ENCODE results near the gene RLIM.
"Not testable (repeated sequence)": the region's sequence is repeated elsewhere in the genome, so short reads cannot be mapped to it uniquely, and the experiment has no call there.

RLIM gene

DNA sequence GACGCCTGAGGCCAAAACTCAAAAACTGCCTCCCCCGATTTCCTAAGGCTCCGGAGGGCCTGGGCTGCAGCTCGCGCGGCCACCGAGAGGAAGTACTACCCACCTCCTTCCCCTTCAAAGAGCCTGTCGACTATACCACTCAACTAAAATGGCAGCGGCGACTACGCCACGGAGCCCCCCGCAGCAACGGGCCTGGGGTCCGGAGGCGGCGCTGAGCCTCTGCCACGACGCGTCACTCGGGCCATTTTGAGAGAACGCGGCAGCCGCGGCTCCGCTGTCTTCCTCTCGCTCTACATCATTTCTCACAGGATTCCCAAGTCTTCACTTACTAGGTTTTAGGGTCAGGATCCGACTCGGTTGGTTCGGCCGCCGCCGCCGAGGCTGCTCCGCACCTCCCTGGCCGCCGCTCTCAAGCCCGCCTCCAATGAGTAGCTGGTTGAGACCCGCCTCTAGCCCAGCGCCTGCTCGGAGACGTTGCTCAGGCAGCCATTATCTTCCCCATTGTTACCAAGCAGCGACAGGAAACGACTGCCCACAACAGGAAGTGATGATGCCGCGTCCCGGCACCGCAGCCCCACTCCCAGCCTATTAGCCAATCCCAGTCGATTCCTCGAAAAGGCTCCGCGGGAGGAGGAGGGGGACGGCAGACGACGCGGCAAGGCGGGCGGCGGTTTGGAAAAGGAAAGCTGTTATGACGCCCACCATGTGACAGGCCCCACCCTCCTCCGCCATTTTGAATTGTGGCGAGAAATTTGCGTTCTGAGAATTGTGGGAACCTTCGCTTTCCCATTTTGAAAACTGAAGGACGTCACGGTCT lies at the start of gene RLIM:
Gene RLIM, minus strand, starts transcription at position 532 of the 817 bp plus-strand sequence. CDS start 18,647 bp downstream, outside the sequence.
- H3K36me3 ChIP-seq: no peaks in the 10 kb centered on the region
- no peaks in the 10 kb centered on the region for H3K4me1 ChIP-seq
- DNase-seq: peak; percentile 93 to 97
- peak within 1 kb of the TSS; percentile 93 to 98 for H3K27ac ChIP-seq
- TF ChIP-seq, protein P1, sequence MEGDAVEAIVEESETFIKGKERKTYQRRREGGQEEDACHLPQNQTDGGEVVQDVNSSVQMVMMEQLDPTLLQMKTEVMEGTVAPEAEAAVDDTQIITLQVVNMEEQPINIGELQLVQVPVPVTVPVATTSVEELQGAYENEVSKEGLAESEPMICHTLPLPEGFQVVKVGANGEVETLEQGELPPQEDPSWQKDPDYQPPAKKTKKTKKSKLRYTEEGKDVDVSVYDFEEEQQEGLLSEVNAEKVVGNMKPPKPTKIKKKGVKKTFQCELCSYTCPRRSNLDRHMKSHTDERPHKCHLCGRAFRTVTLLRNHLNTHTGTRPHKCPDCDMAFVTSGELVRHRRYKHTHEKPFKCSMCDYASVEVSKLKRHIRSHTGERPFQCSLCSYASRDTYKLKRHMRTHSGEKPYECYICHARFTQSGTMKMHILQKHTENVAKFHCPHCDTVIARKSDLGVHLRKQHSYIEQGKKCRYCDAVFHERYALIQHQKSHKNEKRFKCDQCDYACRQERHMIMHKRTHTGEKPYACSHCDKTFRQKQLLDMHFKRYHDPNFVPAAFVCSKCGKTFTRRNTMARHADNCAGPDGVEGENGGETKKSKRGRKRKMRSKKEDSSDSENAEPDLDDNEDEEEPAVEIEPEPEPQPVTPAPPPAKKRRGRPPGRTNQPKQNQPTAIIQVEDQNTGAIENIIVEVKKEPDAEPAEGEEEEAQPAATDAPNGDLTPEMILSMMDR (IDR thresholded peaks at IDR 0.05): no peak
- intact Hi-C loops (cut with DNase I; ENCODE audit: low total_unique reads): no loop called here
- H3K9me3 ChIP-seq: no peaks in the 10 kb centered on the region
- peak within 1 kb of the TSS; percentile 85 to 87 for H3K4me3 ChIP-seq
- H3K27me3 ChIP-seq: no peaks in the 10 kb centered on the region

DNA sequence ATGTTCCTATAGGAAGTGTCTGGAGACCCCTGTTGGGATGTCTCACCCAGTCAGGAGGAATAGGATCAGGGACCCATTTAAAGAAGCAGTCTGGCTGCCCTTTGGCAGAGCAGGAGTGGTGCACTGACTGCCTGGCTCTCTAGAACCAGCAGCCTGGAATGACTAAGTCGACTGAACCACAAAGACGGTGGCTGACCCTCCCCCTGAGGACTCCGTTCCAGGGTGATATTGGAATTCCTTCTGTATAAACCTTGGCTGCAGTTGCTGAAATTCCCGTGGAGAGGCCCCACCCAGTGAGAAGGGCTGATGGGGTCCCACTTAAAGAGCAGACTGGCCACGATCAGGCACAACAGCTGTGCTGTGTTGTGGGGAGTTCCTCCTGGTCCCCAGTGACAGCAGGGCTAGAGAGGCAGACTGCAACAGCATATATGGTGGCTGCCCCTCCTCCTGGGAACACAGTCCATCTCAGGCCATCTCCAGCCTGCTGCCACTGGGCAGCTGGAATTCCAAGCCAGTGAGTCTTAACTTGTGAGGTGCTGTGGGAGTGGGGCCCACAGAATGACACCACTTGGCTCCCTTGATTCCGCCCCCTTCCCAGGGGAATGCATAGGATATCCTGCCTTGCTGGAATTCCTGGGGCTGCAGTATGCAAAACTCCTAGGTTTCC lies 41.8 kb upstream of the RLIM start:
- Histone ChIP-seq H3K27ac (no peak overlapping the region), H3K4me3 (no peak overlapping the region), H3K9me3 (no peaks in the 10 kb centered on the region), H3K4me1 (no peaks in the 10 kb centered on the region), H3K27me3 (no peaks in the 10 kb centered on the region), H3K36me3 (no peaks in the 10 kb centered on the region)
- TF ChIP-seq, protein P1 (IDR thresholded peaks at IDR 0.05): no peak
- intact Hi-C loops (cut with DNase I; ENCODE audit: low total_unique reads): no loop called here
- no peak for DNase-seq

DNA sequence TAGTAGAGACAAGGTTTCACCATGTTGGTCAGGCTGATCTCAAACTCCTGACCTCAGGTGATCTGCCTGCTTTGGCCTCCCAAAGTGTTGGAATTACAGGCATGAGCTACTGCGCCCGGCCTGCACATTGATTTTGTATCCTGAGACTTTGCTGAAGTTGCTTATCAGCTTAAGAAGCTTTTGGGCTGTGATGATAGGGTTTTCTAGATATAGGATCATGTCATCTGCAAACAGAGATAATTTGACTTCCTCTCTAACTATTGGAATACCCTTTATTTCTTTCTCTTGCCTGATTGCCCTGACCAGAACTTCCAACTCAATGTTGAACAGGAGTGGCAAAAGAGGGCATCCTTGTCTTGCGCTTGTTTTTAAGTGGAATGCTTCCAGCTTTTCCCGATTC lies 40.5 kb upstream of the RLIM start:
- H3K27me3 ChIP-seq; H3K27ac ChIP-seq; intact Hi-C loops (cut with DNase I; ENCODE audit: low total_unique reads); H3K4me1 ChIP-seq; H3K4me3 ChIP-seq; H3K36me3 ChIP-seq; H3K9me3 ChIP-seq; DNase-seq: not testable (repeated sequence)

DNA sequence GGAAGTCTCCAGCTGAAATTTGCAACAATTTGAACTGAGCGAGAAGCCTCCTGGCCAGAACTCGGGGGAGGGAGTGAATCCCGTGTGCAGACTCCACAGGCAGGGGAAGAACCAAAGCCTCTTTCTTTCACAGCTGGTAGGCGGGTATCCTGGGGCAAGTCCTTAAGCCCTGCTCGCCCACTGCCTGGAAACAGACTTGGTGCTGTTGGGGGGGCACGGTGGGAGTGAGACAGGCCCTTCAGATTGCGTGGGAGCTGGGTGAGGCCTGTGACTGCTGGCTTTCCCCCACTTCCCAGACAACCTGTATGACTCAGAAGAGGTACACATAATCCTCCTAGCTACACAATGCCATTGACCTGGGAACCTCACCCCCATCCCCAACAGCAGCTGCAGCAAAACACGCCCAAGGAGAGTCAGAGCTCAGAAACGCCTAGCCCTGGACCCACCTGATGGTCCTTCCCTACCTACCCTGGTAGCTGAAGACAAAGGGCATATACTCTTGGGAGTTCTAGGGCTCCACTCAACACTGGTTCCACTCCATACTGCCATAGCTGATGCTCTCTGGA lies 22.4 kb upstream of the RLIM start:
- H3K4me1 ChIP-seq: no peaks in the 10 kb centered on the region
- H3K9me3 ChIP-seq: no peaks in the 10 kb centered on the region
- no peaks in the 10 kb centered on the region for H3K36me3 ChIP-seq
- no peak overlapping the region for H3K4me3 ChIP-seq
- intact Hi-C loops (cut with DNase I; ENCODE audit: low total_unique reads): no loop called here
- TF ChIP-seq, protein P1 (IDR thresholded peaks at IDR 0.05): no peak
- DNase-seq: no peak
- H3K27ac ChIP-seq: no peak overlapping the region
- no peaks in the 10 kb centered on the region for H3K27me3 ChIP-seq

DNA sequence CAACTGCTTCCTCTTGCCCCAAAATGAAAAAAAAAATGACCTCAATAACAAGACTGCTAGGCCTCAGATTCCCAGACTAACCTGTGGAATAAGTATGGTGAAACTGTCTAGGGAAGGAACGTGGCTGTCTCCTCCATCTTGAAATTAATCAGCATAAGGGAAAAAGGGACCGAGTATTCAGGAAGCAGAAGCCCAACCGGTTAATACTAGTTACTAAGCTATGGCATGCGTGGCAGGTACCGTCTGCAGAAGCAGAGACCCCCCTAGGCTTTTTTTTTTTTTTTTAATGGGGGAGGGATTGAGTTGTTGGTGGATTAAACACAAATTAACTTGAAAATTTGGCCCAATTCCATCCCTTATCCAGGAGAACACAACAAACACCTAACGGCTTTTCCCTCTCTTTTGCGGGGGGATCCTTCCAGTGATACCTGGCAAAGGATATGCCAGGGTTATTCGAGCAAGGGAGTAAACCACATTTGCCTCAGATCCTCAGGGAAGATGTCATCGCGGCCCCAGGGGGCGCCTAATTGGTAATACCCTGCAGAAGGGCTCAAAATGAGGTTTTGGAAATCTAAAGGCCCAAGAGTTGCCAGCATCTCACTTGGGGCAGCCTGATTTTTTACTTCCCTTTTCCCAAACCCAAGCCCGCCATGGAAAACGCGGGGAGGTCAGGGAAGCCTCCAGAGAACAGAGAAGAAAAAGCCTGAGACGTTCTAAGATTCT lies 893 bp downstream of the RLIM start:
- TF ChIP-seq, protein P1 (IDR thresholded peaks at IDR 0.05): no peak

More for the DNA sequence above, 893 bp downstream of the RLIM start:
- no peaks in the 10 kb centered on the region for H3K9me3 ChIP-seq
- intact Hi-C loops (cut with DNase I; ENCODE audit: low total_unique reads): no loop called here
- peak in 1 of 2 donors; percentile 19 for DNase-seq
- H3K27ac ChIP-seq: peak overlapping the region; percentile 93 to 98
- no peaks in the 10 kb centered on the region for H3K36me3 ChIP-seq
- H3K27me3 ChIP-seq: no peaks in the 10 kb centered on the region
- H3K4me1 ChIP-seq: no peaks in the 10 kb centered on the region
- H3K4me3 ChIP-seq: peak overlapping the region; percentile 85 to 87

All from tibial artery (tissue), 4 donors.